Upper lobe of left lung (tissue), 6 donors: Measurements from ENCODE around the gene DQX1. TPM values are rescaled to one million over a fixed set of nuclear protein-coding genes. Genes with fewer than 3 reads are reported as not detected.

ENCODE experiments used
- ATAC-seq, 2 donors: fragments of 200-7000 bp; cut with Tn5 transposase; one replicate each; pipeline ENCODE4 v1.9.1; 2022; ENCODE audit warnings: mild to moderate bottlenecking in 2 of 2, moderate library complexity in 2 of 2; ENCODE audit not compliant: low FRiP score in 2 of 2
- DNase-seq, 2 donors: peaks; one replicate each; pipeline ENCODE4 v3.0.0-alpha.2; 2019 to 2020
- H3K27ac ChIP-seq, 4 donors: fragments of 200-600 bp; sonication (generic); one replicate each; pipeline ENCODE4 v1.5.1; 2016 to 2019
- H3K27me3 ChIP-seq, 4 donors: fragments of 200-600 bp; sonication (generic); one replicate each; pipeline ENCODE4 v1.5.1; 2017 to 2019
- H3K36me3 ChIP-seq, 4 donors: fragments of 200-600 bp; sonication (generic); one replicate each; pipeline ENCODE4 v1.5.1; 2016 to 2019
- H3K4me1 ChIP-seq, 4 donors: fragments of 200-600 bp; sonication (generic); one replicate each; pipeline ENCODE4 v1.5.1; 2018 to 2019
- H3K4me3 ChIP-seq, 4 donors: fragments of 200-600 bp; sonication (generic); one replicate each; pipeline ENCODE4 v1.5.1; 2017 to 2019; ENCODE audit warnings: mild to moderate bottlenecking in 2 of 4, moderate library complexity in 1 of 4
- H3K9me3 ChIP-seq, 4 donors: fragments of 200-600 bp; sonication (generic); one replicate each; pipeline ENCODE4 v1.5.1; 2018 to 2019
- CTCF ChIP-seq, 6 experiments: fragments of 450-650 bp in 4 of 6; fragments of 200-600 bp in 2 of 6; sonication (generic) in 2 of 6; IDR thresholded peaks; one replicate each; pipeline ENCODE4 v1.5.1; 2016 to 2019; ENCODE audit warnings: antibody characterized with exemption in 6 of 6
- EP300 ChIP-seq, 4 donors: sonication (generic); formaldehyde crosslinking; IDR thresholded peaks; one replicate each; pipeline ENCODE4 v1.5.1; 2017; ENCODE audit warnings: antibody characterized with exemption in 4 of 4, control low read depth in 2 of 4
- POLR2A ChIP-seq, 4 donors: fragments of 450-650 bp; IDR thresholded peaks; one replicate each; pipeline ENCODE4 v1.5.1; 2016 to 2017; ENCODE audit warnings: antibody characterized with exemption in 4 of 4, mild to moderate bottlenecking in 2 of 4
- POLR2AphosphoS5 ChIP-seq, 2 donors: sonication (generic); formaldehyde crosslinking; IDR thresholded peaks; one replicate each; pipeline ENCODE4 v1.5.1; 2017; ENCODE audit warnings: antibody characterized with exemption in 2 of 2
- WGBS, 2 donors: methylation state at CpG; one replicate each; pipeline ENCODE4 v1.1.5; 2017 to 2018; 5-methylcytosine and 5-hydroxymethylcytosine counted together
- total RNA-seq, 6 donors: library from RNA; depleted of rRNA in 4 of 6; stranded (reverse); fragments of >200 nt in 4 of 6; gene quantifications; one replicate each; pipeline versions ENCODE4 v1.1.0 to v1.2.1, GENCODE V29; 2016 to 2021
- donor health status: DM: no; HTN: no; CAD: no; lungs with moderate emphysema.
- donor health status: DM: no; HTN: yes; CAD: no; lungs with severe emphysema.

The DQX1 gene
- total RNA-seq, 6 donors from 2014 or later = 0.26 to 0.37 (median 0.33) TPM; not detected in 3

GRCh38 chr2:74528600-74529356 is 2.7 kb upstream of the DQX1 start:
- H3K9me3 ChIP-seq = no peaks in the 10 kb centered on the region
- H3K4me3 ChIP-seq = peak overlapping the region; percentile 65 to 94 (median 82)
- H3K4me1 ChIP-seq = peaks cover 22 to 35% (median 26%) of the 10 kb centered on the region in 4 donors
- 15 to 28% methylated on average over 17 to 29 of the region's 29 CpGs for WGBS, 2 donors
- H3K27ac ChIP-seq = peak overlapping the region; percentile 90 to 95 (median 94)
- peaks cover 16 to 46% (median 30%) of the 10 kb centered on the region in 4 donors for H3K36me3 ChIP-seq
- no peaks in the 10 kb centered on the region for H3K27me3 ChIP-seq
- ATAC-seq (peak in 1 of 2 donors; percentile 0), DNase-seq (no peak)
- TF ChIP-seq CTCF (IDR thresholded peaks at IDR 0.05) (no peak), EP300 (IDR thresholded peaks at IDR 0.05) (no peak), POLR2AphosphoS5 (IDR thresholded peaks at IDR 0.05) (no peak), POLR2A (IDR thresholded peaks at IDR 0.05) (no peak)

- Histone ChIP-seq H3K9me3 (no peaks in the 10 kb centered on the region), H3K27me3 (no peaks in the 10 kb centered on the region), H3K4me3 (no peak overlapping the region), H3K4me1 (peaks cover 22 to 35% (median 26%) of the 10 kb centered on the region in 4 donors), H3K36me3 (peaks cover 16 to 36% (median 25%) of the 10 kb centered on the region in 4 donors), H3K27ac (no peak overlapping the region)
- ATAC-seq (no peak), DNase-seq (no peak)
- 87 to 94% methylated on average over 6 to 9 of the region's 9 CpGs for WGBS, 2 donors
- TF ChIP-seq CTCF (IDR thresholded peaks at IDR 0.05) (no peak), POLR2AphosphoS5 (IDR thresholded peaks at IDR 0.05) (no peak), EP300 (IDR thresholded peaks at IDR 0.05) (no peak), POLR2A (IDR thresholded peaks at IDR 0.05) (no peak)
These were observed 1.7 kb upstream of the DQX1 start for GRCh38 chr2:74527741-74528140.

GRCh38 chr2:74526649-74527230 is 709 bp upstream of the DQX1 start:
- no peak overlapping the region for H3K4me3 ChIP-seq
- H3K27ac ChIP-seq = no peak overlapping the region
- no peaks in the 10 kb centered on the region for H3K27me3 ChIP-seq
- TF ChIP-seq POLR2AphosphoS5 (IDR thresholded peaks at IDR 0.05) = no peak
- TF ChIP-seq POLR2A (IDR thresholded peaks at IDR 0.05) = no peak
- TF ChIP-seq CTCF (IDR thresholded peaks at IDR 0.05) = no peak
- TF ChIP-seq EP300 (IDR thresholded peaks at IDR 0.05) = no peak
- ATAC-seq (no peak), DNase-seq (no peak)
- peaks cover 22 to 30% (median 25%) of the 10 kb centered on the region in 4 donors for H3K4me1 ChIP-seq
- 96 to 98% methylated on average over 11 of the region's 11 CpGs for WGBS, 2 donors
- H3K36me3 ChIP-seq = peaks cover 16 to 28% (median 24%) of the 10 kb centered on the region in 4 donors
- no peaks in the 10 kb centered on the region for H3K9me3 ChIP-seq

GRCh38 chr2:74524955-74525716 is 895 bp downstream of the DQX1 start:
- no peaks in the 10 kb centered on the region for H3K9me3 ChIP-seq
- H3K36me3 ChIP-seq = peaks cover 16 to 28% (median 24%) of the 10 kb centered on the region in 4 donors
- 89 to 96% methylated on average over 8 to 10 of the region's 10 CpGs for WGBS, 2 donors
- DNase-seq = no peak
- H3K4me1 ChIP-seq = peaks cover 10 to 16% (median 14%) of the 10 kb centered on the region in 4 donors
- no peaks in the 10 kb centered on the region for H3K27me3 ChIP-seq
- H3K4me3 ChIP-seq = no peak overlapping the region
- no peak for ATAC-seq
- TF ChIP-seq EP300 (IDR thresholded peaks at IDR 0.05) (no peak), POLR2A (IDR thresholded peaks at IDR 0.05) (no peak), POLR2AphosphoS5 (IDR thresholded peaks at IDR 0.05) (no peak), CTCF (IDR thresholded peaks at IDR 0.05) (no peak)
- no peak overlapping the region for H3K27ac ChIP-seq
